ENCODE data around the gene PGLYRP2.

PGLYRP2 gene

DNA sequence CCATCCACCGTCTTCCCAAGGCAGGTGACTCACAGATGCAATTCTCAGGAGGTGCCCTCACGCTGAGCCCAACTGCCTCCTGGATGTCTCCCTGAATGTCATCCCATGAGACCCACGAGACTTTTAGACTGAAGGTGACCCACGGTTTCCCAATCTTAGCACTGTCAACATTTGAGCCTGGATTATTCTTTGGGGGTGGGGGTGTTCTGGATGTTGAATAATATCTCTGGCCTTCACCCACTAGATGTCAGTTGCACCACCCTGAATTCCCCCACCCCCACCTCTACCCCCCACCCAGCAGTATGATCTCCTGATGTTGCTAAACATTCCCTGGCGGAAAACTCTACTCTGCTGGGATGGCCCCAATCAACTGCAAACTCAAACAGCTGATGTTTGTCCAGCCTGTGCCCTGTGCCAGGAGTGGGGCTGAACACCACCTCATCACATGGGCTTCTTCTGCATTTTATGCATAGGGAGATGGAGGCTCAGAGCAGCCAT lies 26.8 kb upstream of the PGLYRP2 start:
- no peak overlapping the region for H3K27ac ChIP-seq (ENCODE audit: extremely low read depth, low read depth, low read length)
- ChIA-PET POLR2A (no interaction called here), CTCF (interaction anchor here (1.0 kb wide), 1 partner anchor 49 kb away, joined by 5 read pairs; no protein-coding TSS in a partner anchor)
- TF ChIP-seq, protein P1, sequence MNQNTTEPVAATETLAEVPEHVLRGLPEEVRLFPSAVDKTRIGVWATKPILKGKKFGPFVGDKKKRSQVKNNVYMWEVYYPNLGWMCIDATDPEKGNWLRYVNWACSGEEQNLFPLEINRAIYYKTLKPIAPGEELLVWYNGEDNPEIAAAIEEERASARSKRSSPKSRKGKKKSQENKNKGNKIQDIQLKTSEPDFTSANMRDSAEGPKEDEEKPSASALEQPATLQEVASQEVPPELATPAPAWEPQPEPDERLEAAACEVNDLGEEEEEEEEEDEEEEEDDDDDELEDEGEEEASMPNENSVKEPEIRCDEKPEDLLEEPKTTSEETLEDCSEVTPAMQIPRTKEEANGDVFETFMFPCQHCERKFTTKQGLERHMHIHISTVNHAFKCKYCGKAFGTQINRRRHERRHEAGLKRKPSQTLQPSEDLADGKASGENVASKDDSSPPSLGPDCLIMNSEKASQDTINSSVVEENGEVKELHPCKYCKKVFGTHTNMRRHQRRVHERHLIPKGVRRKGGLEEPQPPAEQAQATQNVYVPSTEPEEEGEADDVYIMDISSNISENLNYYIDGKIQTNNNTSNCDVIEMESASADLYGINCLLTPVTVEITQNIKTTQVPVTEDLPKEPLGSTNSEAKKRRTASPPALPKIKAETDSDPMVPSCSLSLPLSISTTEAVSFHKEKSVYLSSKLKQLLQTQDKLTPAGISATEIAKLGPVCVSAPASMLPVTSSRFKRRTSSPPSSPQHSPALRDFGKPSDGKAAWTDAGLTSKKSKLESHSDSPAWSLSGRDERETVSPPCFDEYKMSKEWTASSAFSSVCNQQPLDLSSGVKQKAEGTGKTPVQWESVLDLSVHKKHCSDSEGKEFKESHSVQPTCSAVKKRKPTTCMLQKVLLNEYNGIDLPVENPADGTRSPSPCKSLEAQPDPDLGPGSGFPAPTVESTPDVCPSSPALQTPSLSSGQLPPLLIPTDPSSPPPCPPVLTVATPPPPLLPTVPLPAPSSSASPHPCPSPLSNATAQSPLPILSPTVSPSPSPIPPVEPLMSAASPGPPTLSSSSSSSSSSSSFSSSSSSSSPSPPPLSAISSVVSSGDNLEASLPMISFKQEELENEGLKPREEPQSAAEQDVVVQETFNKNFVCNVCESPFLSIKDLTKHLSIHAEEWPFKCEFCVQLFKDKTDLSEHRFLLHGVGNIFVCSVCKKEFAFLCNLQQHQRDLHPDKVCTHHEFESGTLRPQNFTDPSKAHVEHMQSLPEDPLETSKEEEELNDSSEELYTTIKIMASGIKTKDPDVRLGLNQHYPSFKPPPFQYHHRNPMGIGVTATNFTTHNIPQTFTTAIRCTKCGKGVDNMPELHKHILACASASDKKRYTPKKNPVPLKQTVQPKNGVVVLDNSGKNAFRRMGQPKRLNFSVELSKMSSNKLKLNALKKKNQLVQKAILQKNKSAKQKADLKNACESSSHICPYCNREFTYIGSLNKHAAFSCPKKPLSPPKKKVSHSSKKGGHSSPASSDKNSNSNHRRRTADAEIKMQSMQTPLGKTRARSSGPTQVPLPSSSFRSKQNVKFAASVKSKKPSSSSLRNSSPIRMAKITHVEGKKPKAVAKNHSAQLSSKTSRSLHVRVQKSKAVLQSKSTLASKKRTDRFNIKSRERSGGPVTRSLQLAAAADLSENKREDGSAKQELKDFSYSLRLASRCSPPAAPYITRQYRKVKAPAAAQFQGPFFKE (tag by site-specific recombination; IDR thresholded peaks at IDR 0.05; ENCODE audit: borderline replicate concordance), result no peak
- TF ChIP-seq GLIS1 (tag by site-specific recombination; IDR thresholded peaks at IDR 0.05), result peak; percentile 52
- peak; percentile 49 for TF ChIP-seq ZIC2 (tag by site-specific recombination; IDR thresholded peaks at IDR 0.05)
- no peak overlapping the region for H3K4me3 ChIP-seq (ENCODE audit: low read depth, low read length)
- H3K36me3 ChIP-seq (ENCODE audit: control insufficient read depth in 2 of 2, insufficient read depth in 1 of 2, low read length in 2 of 2), result no peaks in the 10 kb centered on the region
- no peaks in the 10 kb centered on the region for H3K9me3 ChIP-seq (ENCODE audit: control insufficient read depth, insufficient read depth, low read depth, low read length)
- H3K4me1 ChIP-seq (ENCODE audit: control insufficient read depth, insufficient read depth, low read length), result peaks cover 2% of the 10 kb centered on the region

- CTCF ChIA-PET, result no interaction called here
- Histone ChIP-seq H3K27ac (ENCODE audit: extremely low read depth, low read depth, low read length) (no peak overlapping the region), H3K4me3 (ENCODE audit: low read depth, low read length) (no peak overlapping the region), H3K4me1 (ENCODE audit: control insufficient read depth, insufficient read depth, low read length) (no peaks in the 10 kb centered on the region), H3K9me3 (ENCODE audit: control insufficient read depth, insufficient read depth, low read depth, low read length) (no peaks in the 10 kb centered on the region), H3K36me3 (ENCODE audit: control insufficient read depth in 2 of 2, insufficient read depth in 1 of 2, low read length in 2 of 2) (no peaks in the 10 kb centered on the region)
- TF ChIP-seq ZIC2 (tag by site-specific recombination; IDR thresholded peaks at IDR 0.05) (peak; percentile 59), ZNF16 (tag by site-specific recombination; IDR thresholded peaks at IDR 0.05; ENCODE audit: low read depth) (peak; percentile 82), ZNF747 (tag by site-specific recombination; IDR thresholded peaks at IDR 0.05) (no peak)
- POLR2A ChIA-PET, result no interaction called here
These were observed 23.0 kb upstream of the PGLYRP2 start for GRCh38 chr19:15502264-15502663.

DNA sequence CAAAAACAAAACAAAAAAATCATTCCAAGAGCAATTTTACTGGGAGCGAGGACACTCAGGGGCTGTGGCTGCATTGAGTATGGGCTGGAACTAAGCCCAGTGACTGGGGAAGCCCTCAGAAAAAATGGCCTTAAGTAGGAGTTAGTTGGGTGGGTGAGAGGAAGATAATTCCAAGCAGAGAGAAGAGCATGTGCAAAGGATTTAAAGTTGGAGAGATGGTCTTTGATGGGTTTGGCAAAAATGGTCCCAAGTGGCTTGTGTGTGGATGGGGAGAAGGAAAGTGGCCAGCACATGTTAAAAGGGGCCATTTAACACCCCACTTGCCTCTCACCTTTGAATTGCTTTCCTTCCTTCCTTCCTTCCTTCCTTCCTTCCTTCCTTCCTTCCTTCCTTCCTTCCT lies 22.3 kb upstream of the PGLYRP2 start:
- no peaks in the 10 kb centered on the region for H3K9me3 ChIP-seq (ENCODE audit: control insufficient read depth, insufficient read depth, low read depth, low read length)
- no peak overlapping the region for H3K4me3 ChIP-seq (ENCODE audit: low read depth, low read length)
- peak; percentile 70 for TF ChIP-seq ZNF366 (tag by site-specific recombination; conservative IDR thresholded peaks at IDR 0.05)
- no peak for TF ChIP-seq ZNF140 (tag by site-specific recombination; IDR thresholded peaks at IDR 0.05)
- TF ChIP-seq ZSCAN18 (tag by site-specific recombination; IDR thresholded peaks at IDR 0.05), result no peak
- no peak for TF ChIP-seq ZNF629 (tag by site-specific recombination; IDR thresholded peaks at IDR 0.05)
- no peak for TF ChIP-seq ZNF354C (tag by site-specific recombination; IDR thresholded peaks at IDR 0.05; ENCODE audit: borderline replicate concordance, low read depth)
- TF ChIP-seq ZNF292 (tag by site-specific recombination; IDR thresholded peaks at IDR 0.05; ENCODE audit: borderline replicate concordance, low read depth), result no peak
- peak; percentile 62 for TF ChIP-seq EGR2 (tag by site-specific recombination; IDR thresholded peaks at IDR 0.05; ENCODE audit: low read depth)
- no peak for TF ChIP-seq ZNF266 (tag by site-specific recombination; IDR thresholded peaks at IDR 0.05; ENCODE audit: low read depth)
- TF ChIP-seq ZNF488 (tag by site-specific recombination; IDR thresholded peaks at IDR 0.05), result no peak
- TF ChIP-seq ZNF514 (tag by site-specific recombination; IDR thresholded peaks at IDR 0.05), result no peak
- TF ChIP-seq, protein P2, sequence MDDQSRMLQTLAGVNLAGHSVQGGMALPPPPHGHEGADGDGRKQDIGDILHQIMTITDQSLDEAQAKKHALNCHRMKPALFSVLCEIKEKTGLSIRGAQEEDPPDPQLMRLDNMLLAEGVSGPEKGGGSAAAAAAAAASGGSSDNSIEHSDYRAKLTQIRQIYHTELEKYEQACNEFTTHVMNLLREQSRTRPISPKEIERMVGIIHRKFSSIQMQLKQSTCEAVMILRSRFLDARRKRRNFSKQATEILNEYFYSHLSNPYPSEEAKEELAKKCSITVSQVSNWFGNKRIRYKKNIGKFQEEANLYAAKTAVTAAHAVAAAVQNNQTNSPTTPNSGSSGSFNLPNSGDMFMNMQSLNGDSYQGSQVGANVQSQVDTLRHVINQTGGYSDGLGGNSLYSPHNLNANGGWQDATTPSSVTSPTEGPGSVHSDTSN (CRISPR knock-in tag; IDR thresholded peaks at IDR 0.05), result no peak
- no peak for TF ChIP-seq ZNF155 (tag by site-specific recombination; IDR thresholded peaks at IDR 0.05)
- no peak for TF ChIP-seq ZNF510 (tag by site-specific recombination; IDR thresholded peaks at IDR 0.05; ENCODE audit: insufficient replicate concordance)
- H3K4me1 ChIP-seq (ENCODE audit: control insufficient read depth, insufficient read depth, low read length), result no peaks in the 10 kb centered on the region
- POLR2A ChIA-PET, result no interaction called here
- no peaks in the 10 kb centered on the region for H3K36me3 ChIP-seq (ENCODE audit: control insufficient read depth in 2 of 2, insufficient read depth in 1 of 2, low read length in 2 of 2)
- no peak overlapping the region for H3K27ac ChIP-seq (ENCODE audit: extremely low read depth, low read depth, low read length)
- CTCF ChIA-PET, result interaction anchor here (1.5 kb wide), 1 partner anchor 54 kb away, joined by 3 read pairs; no protein-coding TSS in a partner anchor
